Superior temporal gyrus (tissue), 1 donor: Measurements from ENCODE around the gene CEP57.
"Not testable (repeated sequence)": the region's sequence is repeated elsewhere in the genome, so short reads cannot be mapped to it uniquely, and the experiment has no call there.

Experiments used
- DNase-seq: peaks from one replicate; pipeline ENCODE4 v3.0.0-alpha.2; 2016; ENCODE audit errors: extremely low spot score

CEP57 gene

GRCh38 chr11:95796501-95796900 is 6.2 kb downstream of the CEP57 start:
- DNase-seq: no peak

GRCh38 chr11:95799546-95799945 is 9.2 kb downstream of the CEP57 start:
- DNase-seq: no peak

- no peak for DNase-seq
These were observed 10.1 kb downstream of the CEP57 start for GRCh38 chr11:95800438-95800837.

- no peak for DNase-seq
These were observed 12.5 kb downstream of the CEP57 start for GRCh38 chr11:95802806-95803205.

GRCh38 chr11:95803973-95804372 is 13.7 kb downstream of the CEP57 start:
- no peak for DNase-seq

- DNase-seq: no peak
These were observed 15.6 kb downstream of the CEP57 start for GRCh38 chr11:95805869-95806268.

GRCh38 chr11:95806464-95806863 is 16.2 kb downstream of the CEP57 start:
- not testable (repeated sequence) for DNase-seq

- not testable (repeated sequence) for DNase-seq
These were observed 20.8 kb downstream of the CEP57 start for GRCh38 chr11:95811052-95811451.

- no peak for DNase-seq
These were observed 25.7 kb downstream of the CEP57 start for GRCh38 chr11:95816037-95816436.

- DNase-seq: no peak
These were observed 31.3 kb downstream of the CEP57 start for GRCh38 chr11:95821640-95822039.

- no peak for DNase-seq
These were observed 37.4 kb downstream of the CEP57 start for GRCh38 chr11:95827696-95828095.

- DNase-seq: no peak
These were observed 39.4 kb downstream of the CEP57 start for GRCh38 chr11:95829580-95830259.

GRCh38 chr11:95831198-95831883 is 41.0 kb downstream of the CEP57 start:
- no peak for DNase-seq

- no peak for DNase-seq
These were observed 42.5 kb downstream of the CEP57 start for GRCh38 chr11:95832763-95833162.

- no peak for DNase-seq
These were observed 43.1 kb downstream of the CEP57 start for GRCh38 chr11:95833378-95833777.

- DNase-seq: no peak
These were observed 45.1 kb downstream of the CEP57 start for GRCh38 chr11:95835351-95835750.

GRCh38 chr11:95835768-95836488 is 45.6 kb downstream of the CEP57 start:
- DNase-seq: peak; percentile 91

GRCh38 chr11:95845167-95845566 is 54.9 kb downstream of the CEP57 start:
- no peak for DNase-seq

GRCh38 chr11:95849087-95849825 is 59.0 kb downstream of the CEP57 start:
- DNase-seq: peak; percentile 75

- DNase-seq: no peak
These were observed 59.8 kb downstream of the CEP57 start for GRCh38 chr11:95850137-95850536.

GRCh38 chr11:95853138-95853537 is 62.8 kb downstream of the CEP57 start:
- DNase-seq: no peak

GRCh38 chr11:95853862-95854261 is 63.6 kb downstream of the CEP57 start:
- no peak for DNase-seq
